Measurements from ENCODE around the gene DENND4A.
"Not testable (repeated sequence)": the region's sequence is repeated elsewhere in the genome, so short reads cannot be mapped to it uniquely, and the experiment has no call there.

Gene DENND4A

DNA sequence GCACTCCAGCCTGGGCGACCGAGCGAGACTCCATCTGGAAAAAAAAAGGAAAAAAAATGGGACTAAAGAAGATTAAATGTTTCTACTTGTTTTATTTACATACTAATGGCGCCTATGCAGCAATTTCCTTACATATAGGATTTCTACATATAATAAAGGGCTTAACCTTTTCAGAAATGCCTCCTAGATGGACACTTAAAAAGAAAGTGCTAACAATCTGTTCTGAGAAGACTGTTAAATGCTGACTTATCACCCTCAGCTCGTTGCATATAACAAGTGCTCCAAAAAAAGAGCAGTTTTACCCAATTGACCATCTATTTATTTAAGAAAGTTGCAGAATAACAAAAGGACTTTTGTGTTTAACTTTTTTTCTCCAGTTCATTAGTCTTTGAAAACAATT lies 32.7 kb downstream of the DENND4A start:
- DNase-seq = no peak

DNA sequence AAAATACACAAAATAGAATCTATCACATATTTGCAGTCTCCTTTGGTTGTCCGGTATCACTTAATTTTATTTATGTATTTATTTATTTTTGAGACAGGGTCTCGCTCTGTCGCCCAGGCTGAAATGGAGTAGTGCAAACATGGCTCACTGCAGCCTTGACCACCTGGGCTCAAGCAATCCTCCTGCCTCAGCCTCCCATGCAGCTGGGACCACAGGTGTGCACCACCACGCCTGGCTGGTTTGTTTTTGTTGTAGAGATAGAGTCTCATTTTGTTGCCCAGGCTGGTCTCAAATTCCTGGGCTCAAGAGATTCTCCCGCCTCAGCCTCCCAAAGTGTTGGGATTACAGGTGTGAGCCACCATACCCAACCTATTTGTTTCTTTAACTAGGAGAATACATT lies 33.9 kb downstream of the DENND4A start:
- DNase-seq = no peak

DNA sequence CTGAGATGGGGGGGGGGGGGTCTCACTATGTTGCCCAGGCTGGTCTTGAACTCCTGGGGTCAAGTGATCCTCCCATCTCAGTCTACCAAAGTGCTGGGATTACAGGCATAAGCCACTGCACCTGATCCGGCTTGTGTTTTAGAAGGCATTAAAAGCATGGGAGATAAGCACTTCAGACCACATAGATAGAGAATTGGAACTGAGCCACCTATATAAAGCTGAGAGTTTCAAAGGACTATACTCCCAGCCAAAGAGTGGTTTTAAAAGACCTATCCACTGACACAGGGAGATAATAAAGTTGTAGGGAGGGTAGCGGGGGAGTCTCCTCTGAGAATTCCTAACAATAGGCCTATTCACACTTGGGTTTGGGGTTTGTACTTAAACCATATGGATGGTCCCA lies 34.8 kb downstream of the DENND4A start:
- DNase-seq = no peak

DNA sequence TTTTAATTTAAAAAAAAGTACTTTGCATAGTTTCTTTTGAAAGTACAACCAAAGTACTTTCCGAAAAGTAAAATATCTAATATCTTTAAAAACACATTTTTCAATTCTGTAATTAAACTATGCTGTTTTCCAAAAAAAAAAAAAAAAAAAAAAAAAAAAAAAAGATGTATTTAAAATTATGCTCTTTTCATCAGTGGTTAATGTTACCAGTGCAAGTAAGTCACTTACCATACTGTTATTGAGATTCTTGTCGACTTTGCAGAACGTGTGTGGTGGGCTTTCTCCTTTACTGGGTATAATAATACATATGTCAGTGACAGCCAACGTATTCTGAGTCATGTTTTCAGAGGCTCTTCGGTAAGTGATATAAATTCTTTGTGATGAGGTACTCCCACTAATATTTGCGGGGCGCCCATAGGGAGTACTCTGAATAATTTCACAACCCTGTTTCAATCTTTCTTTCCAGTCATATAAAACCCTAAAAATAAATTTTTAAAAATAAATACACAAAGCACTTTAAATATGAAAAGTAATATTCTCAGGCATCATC lies 39.9 kb downstream of the DENND4A start:
- DNase-seq = no peak

DNA sequence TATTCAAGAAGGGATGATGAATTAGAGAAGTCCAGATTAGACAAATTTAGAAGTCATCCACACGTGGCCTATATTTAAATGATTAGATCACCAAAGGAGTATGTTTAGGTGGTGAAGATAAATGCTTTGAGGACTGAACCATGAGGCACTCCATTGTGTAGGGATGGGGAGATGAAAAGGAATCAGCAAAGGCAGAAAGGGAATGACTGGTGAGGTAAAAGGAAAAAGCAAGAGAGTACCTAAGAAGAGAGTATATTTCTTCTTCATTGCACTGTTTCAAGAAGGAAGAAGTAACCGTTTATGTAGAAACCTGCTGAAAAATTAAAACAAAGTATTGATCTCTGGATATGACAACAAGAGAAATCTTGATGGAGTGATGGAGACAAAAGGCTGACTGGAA lies 40.7 kb downstream of the DENND4A start:
- DNase-seq = no peak

DNA sequence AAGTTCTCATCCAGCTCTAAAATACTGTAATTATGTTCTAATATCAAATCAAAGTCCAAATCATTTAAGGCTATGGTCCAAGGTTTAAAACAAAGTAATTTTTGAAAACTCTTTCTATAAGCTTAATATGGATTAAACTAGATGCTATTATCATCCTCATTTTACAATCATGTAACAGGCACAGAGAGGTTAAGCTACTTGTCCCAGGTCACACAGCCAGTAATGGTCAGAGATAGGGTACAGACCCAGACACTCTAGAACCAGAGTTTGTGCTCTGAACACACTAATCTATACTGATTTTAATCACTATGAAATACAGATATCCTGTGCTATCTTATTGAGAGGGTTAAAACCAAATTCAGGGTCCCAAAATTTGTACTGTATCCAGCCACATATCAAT lies 44.8 kb downstream of the DENND4A start:
- no peak for DNase-seq

DNA sequence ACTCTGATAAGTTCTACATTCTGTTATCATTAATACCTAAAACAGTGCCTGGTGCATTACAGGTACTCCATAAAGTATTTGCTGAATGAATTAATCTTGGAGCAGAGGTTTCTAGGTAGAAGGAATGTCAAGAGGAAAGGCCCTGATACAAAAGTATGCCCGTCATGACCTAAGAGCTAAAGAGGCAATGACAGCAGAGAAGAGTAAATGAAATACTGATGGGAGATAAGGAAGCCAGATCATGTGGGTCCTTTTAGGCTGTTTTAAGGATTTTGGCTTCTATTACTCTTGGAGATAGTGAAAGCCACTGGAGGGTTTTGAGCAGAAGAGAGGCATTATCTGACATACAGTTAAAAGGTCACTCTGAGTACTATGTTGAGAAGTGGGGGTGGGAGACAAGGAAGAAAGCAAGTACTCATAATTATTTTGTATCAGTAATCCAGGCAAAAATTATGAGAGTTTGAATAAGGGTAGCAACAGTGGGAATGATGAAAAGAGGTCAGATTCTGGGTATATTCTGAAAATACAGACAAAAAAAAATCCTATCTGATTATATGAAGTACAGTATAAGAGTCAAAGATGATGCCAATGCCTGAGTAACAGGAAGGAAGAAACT lies 48.3 kb downstream of the DENND4A start:
- no peak for DNase-seq

DNA sequence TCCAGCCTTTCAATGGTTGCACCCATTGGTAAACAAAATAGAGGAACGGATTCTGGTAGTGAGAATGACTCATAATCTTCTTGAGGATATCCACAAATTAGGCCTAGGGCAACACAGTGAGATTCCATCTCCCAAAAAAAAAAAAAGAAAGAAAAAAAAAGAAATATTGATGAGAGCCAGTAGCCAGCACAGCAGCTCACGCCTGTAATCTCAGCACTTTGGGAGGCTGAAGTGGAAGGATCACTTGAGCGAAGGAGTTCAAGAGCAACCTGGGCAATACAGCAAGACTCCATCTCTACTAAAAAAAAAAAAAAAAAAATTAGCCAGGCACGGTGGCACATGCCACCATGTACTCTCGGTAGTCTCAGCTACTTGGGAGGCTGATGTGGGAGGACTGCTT lies 51.9 kb downstream of the DENND4A start:
- no peak for DNase-seq

DNA sequence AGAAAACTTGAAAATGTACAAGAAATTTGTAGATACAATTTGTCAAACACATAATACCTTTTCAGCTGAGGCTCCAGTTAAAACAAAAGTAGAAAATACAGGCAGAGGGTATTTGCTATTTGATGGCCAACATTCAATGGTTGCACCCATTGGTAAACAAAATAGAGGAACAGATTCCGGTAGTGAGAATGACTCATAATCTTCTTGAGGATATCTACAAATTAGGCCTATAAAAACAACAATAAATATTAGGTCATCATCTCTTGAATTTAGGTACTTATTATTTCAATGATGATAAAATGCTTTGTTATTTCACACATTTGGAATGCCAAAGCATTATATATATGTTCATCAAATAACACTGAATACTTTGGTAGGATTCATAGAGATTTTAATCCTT lies 53.4 kb downstream of the DENND4A start:
- no peak for DNase-seq

DNA sequence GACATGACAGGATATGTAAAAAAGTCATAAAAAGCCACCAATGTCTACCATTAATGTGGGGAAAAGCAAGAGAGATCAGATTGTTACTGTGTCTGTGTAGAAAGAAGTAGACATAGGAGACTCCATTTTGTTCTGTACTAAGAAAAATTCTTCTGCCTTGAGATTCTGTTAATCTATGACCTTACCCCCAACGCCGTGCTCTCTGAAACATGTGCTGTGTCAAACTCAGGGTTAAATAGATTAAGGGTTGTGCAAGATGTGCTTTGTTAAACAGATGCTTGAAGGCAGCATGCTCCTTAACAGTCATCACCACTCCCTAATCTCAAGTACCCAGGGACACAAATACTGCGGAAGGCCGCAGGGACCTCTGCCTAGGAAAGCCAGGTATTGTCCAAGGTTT lies 58.5 kb downstream of the DENND4A start:
- not testable (repeated sequence) for DNase-seq

DNA sequence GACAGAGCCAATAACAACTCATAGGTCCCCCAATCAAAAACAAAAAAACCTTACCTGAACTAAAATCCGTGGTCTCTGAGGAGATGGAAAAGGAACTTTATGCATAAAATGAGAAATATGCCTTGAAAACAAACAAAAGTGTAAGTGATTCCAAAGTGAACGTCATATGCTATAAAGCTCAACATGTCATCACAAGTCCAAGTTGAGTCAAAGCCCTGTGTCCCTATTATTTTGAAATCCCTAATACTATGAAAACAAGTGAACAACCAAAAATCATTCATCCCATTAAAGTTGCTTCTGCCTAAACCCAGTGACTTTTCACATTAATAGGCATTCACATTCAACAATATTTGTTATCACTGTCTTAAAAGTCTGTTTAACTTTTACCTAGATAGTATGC lies 59.4 kb downstream of the DENND4A start:
- DNase-seq = no peak

DNA sequence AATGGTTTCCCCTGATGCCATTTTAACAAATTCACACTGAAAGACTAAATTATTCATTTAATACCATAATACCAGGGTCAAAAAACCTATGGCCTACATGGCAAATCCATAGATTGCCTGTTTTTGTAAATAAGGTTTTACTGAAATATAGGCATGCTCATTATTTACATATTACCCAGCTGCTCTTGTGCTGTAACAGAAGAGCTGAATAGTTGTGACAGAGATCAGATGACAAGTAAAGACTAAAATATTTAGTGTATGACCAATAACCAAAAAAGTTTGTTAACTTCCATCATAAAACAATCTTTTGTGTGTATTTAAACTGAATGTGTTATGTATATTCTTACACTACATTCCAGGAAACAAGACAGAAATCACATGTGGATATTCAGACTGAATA lies 60.2 kb downstream of the DENND4A start:
- no peak for DNase-seq

DNA sequence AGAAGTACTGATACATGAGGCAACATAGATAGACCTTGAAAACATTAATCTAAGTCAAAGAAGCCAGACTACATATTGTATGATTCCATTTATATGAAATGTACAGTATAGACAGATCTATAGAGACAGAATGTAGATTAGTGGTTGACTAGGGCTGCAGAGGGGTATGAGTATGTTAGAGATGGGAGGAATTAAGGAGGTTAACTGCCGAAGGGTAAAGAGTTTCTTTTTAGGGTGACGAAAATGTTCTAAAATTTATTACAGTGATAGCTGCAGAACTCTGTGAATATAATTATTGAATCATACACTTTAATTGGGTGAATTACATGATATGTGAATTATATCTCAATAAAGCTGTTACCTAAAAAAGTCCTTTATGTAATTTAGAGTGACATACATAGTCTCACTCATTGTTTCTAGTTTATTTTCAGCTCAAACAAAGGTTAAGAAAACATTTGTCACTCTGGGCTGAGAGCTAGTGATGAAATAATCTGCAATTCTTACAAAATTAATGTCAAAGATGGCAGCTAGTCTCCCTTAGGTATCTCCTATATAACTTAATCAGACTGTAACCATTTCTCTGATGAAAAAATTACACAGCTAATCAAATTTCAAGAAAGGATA lies 61.4 kb downstream of the DENND4A start:
- DNase-seq = no peak

DNA sequence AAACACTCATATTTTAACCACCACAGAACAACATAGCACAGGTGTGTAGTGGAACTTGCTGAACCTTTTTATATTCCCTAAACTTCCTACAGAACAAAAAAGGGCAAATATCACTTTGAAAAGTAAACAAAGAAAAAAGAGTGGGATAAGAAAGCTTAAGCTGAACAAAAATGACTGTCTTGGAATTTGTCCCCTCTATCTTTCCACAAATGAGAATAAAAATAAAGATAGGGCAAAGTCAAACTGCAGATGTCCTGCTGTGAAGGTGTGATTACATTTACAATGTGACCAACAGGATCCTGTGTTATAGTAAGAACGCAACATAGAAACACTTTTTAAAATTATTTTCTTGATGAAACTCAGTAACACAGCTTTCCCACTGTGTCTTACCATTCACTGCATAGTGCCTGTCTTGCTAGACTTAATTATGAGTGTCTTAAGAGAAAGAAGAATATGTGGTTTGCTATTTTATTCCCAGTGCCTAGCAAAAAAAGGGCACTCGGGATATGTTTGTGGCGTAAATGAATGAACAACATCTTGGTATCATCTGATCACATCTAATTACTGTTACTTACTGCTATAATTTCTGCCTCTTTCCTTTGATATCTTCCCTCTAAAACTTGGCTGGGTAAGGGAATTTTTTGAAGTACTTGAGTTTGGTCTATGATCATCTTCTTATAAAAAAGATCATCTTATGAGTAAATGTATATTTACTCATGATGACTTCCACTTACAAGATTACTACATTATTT lies 67.5 kb downstream of the DENND4A start:
- DNase-seq = no peak

DNA sequence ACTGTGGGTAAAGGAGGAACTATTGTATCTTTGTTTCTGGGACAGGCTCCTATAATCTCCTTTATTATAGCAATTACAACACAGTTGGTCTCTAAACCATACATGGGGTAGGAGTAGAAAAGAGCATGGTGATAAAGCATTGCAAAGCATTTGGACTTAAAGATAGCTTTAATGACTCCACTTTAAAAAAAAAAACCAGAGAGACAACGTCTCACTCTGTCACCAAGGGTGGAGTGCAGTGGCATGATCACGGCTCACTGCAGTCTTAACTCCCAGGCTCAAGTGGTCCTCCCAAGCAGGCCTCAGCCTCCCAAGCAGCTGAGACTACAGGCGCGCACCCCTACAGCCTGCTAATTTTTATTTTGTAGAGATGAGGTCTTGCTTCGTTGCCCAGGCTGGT lies 68.2 kb downstream of the DENND4A start:
- DNase-seq = no peak

DNA sequence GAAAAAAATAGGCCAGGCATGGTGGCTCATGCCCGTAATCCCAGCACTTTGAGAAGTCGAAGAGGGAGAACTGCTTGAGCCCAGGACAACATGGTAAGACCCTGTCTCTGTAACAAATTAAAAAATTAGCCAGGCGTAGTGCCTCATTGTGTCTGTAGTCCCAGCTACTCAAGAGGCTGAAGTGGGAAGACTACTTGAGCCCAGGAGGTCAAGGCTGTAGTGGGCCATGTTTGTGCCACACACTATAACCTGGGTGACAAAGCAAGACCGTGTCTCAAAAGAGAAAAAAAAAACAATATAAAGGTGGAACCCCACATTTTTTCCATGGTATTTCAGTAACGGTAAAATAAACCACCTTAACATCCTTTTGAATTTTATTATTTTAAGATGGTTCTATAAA lies 69.9 kb downstream of the DENND4A start:
- DNase-seq = no peak

DNA sequence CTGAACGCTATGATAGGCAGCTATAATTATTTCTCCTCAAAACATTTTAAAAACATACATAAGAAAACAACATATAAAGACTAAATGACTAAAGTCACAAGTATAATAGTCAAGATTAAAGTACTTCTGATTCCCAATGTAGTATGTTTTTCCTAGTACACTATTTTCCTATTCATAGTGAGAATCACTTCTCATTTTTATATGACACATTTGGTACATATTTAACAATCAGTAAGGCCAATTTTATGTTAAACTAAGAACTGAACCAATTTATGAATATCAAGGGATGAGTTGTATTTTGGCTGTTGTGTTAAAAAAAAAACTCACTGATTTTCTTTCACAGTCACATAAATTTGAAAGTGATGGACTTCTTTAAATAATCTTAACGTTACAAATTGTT lies 79.7 kb downstream of the DENND4A start:
- DNase-seq = no peak

DNA sequence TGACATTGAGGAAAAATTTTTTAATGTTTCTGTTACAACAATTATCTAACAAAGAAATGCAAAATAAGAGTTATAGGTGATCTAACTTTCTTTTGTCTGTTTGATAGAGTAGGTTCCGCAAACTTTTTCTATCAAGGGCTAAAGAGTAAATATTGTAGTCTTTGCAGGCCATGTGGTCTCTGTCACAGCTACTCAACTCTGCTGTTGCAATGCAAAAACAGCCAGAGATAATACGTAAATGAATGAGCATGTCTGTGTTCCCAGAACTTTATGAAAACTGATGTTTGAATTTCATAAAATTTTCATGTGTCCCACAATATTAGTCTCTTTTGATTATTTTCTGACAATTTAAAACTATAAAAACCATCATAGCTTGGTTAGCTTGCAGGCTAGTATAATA lies 97.0 kb downstream of the DENND4A start:
- no peak for DNase-seq

DNA sequence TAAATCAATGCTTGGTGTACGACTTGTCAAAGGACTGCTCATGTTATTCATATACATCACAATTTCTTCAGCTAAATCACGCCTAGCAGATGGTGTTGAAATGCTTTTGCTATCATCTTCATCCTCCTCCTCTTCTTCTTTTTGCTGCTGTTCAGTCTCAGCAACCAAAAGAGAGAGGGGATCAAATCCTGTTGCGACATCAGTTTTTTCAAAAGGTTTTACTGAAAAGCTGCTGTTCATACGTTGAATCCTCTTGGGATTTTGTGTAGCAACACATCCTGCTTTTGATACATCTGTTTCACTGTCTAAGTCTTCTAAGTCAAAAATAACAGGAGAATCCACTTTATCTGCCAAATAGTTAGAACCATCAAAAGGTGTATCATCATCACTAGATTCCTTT lies 101.3 kb downstream of the DENND4A start:
- no peak for DNase-seq

DNA sequence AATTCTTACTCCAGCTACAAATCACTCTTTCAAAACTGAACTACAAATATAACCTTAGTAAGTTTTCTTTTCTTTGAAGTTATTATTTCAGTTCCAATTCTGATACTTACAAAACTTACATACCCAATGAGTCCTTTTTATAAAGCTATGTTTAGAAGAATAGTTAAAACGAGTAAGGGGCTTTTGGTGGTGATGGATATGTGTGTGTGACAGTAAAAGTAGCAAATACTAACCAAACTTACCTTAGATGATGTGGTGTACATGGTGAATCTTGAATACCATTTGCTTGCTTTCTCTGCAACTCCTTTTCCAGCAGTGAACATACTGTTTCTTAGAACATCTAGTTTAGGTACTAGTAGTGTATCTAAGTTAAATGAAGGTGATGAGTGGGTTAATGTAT lies 101.9 kb downstream of the DENND4A start:
- no peak for DNase-seq

DNA sequence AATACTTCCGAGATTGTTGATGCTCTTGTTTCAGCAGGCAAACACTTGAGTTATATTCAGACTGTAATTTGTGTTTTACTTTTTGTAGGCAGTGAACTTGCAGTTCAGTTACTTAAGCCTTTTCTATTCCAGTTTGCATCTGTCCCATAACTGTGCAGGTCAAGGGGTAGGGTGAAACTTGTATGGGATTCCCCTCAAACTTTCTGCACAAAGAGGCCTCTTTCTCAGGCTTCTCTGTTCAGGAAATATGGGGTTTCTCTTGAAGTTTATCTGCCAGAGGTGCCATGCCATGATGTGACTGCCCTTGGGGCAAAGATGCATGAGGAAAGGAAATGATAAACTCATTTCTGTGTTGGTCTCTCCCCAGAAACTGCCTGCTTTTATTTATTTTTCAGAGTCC lies 103.6 kb downstream of the DENND4A start:
- DNase-seq = no peak

DNA sequence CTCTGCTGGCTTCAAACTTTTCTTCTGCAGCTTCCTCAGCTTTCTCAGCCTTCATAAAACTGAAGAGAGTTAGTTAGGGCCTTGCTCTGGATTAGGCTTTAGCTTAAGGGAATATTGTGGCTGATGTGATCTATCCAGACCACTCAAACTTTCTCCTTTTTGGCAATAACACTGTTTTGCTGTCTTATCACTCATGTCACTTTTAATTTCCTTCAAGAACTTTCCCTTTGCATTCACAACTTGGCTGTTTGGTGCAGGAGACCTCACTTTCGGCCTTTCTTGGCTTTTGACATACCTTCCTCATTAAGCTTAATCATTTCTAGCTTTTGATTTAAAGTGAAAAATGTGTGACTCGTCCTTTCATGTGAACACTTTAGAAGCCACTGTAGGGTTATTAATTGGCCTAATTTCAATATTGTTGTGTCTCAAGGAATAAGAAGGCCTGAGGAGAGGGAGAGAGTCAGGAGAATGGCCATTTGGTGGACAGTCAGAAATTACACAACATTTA lies 109.6 kb downstream of the DENND4A start:
- DNase-seq = no peak

DNA sequence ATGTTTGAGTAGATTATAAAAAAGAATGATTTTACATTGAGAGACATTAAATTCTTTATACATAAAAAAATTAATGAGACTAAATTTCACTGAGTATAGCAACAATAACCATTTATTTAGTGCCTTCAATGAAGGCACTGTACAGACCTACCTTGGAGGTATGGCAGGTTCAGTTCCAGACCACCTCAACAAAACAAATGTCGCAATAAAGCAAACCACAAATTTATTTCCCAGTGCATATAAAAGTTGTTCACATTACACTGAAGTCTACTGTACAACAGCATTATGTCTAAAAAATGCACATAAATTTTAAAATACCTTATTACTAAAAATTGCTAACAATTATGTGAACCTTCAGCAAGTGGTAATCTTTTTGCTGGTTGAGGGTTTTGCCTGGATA lies 111.5 kb downstream of the DENND4A start:
- DNase-seq = no peak
